ENCODE results near the gene RAB7B. TPM values are rescaled to one million over a fixed set of nuclear protein-coding genes. Genes with fewer than 3 reads are reported as not detected.

Gene RAB7B
- polyA plus RNA-seq, 1 donor from 2014 or later = not detected

DNA sequence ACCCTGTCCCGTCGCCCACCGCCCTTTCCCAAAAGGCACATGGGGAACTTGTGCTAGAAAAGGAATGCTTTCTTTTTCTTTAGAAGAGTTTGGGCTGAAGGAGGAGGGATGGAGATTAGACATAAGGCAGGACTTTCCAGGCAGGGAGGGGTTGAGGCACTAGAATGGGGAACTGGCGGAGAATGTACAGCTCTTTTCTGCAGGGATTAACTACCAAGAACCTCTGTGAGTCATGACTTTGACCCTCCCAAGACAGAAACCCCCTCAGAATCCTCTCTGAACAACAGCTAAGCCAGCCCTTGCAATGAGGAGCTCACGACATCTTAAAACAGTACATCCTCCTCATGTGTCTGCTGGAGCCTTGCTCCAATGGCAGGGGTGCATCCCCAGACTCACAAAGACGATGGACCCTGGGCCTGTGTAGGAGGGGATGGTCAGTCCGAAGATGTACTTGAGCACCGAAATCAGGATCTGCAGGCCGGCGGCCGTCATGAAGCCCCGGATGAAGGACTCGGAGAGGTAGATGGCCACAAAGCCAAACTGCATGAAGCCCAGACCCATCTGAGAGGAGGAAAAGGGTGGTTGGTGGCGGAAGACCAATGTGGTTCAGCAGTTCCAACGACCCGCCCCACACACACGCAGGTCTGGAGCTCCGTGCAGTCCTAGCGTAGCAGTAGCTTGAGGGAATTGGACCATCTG, 73.5 kb downstream of the RAB7B start:
- H3K9me3 Mint-ChIP-seq = no peaks in the 10 kb centered on the region
- H3K27me3 Mint-ChIP-seq = peaks cover 4% of the 10 kb centered on the region

DNA sequence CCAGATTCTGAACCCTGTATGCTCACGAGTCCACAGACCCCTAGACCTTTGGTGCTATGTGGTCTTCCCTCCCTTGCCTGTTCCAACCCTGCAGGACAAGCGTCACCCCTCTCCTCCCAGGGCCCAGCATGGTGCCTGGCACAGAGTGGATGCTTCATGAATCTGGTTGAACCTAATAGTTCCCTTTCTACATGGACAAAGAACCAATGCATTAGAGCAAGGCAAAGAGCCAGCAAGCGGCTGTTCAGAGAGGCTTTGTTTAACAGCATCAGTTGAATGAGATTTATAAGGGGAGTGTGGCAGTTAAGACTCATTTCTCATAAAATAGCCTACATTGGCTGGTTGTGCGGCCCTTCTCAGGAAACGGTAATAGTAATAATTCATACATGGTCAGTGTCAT, 74.9 kb downstream of the RAB7B start:
- peaks cover 3% of the 10 kb centered on the region for H3K36me3 Mint-ChIP-seq
- no peaks in the 10 kb centered on the region for H3K4me1 Mint-ChIP-seq

More for the DNA sequence above, 73.5 kb downstream of the RAB7B start:
- Mint-ChIP-seq H3K4me3 (peak overlapping the region in 1 of 4 donors; percentile 23), H3K4me1 (no peaks in the 10 kb centered on the region), H3K36me3 (peaks cover 3% of the 10 kb centered on the region), H3K27ac (no peak overlapping the region)

DNA sequence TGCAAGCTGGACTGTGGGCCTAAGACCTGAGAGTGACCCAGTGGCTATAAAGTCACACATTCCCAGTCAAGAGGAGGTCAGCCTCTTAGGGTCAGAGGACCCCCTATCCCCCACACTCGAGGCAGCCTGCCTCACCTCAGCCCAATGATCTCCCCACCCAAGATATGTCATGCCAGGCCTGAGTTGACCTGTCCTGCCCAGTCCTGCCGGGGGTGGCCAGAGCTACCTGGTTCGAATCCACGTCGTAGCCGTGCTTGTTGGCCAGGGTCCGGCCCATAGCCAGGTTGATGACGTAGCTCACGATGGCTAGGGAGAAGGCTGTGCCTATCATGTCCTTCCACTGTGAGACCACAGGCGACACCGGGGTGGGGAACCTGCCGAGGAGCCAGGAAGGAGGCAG, 75.5 kb downstream of the RAB7B start:
- no peak overlapping the region for H3K4me3 Mint-ChIP-seq
- H3K27me3 Mint-ChIP-seq = peaks cover 2% of the 10 kb centered on the region
- H3K9me3 Mint-ChIP-seq = no peaks in the 10 kb centered on the region
- peaks cover 3% of the 10 kb centered on the region for H3K36me3 Mint-ChIP-seq
- H3K4me1 Mint-ChIP-seq = no peaks in the 10 kb centered on the region
- H3K27ac Mint-ChIP-seq = no peak overlapping the region

More for the DNA sequence above, 74.9 kb downstream of the RAB7B start:
- no peak overlapping the region for H3K27ac Mint-ChIP-seq
- no peaks in the 10 kb centered on the region for H3K9me3 Mint-ChIP-seq
- no peak overlapping the region for H3K4me3 Mint-ChIP-seq
- H3K27me3 Mint-ChIP-seq = peaks cover 2% of the 10 kb centered on the region

DNA sequence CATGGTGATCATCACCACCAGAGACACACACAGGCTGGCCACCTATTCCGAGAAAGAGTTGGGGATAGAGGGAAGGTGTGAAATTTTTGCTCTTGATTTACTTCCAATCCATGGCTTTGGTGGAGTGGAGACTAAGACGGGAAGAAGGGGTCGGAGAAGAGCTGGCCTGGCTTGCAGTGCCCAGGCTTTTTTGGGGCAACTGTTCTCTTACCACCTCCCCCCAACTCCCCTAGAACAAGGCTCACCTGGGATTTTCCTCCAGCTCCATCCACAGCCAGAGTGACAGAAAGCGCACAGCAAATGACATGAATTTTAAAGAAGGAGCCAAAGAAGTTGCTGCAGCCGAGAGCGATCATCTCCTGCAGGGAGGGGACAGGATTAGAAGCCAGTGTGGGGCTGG, 75.9 kb downstream of the RAB7B start:
- H3K4me1 Mint-ChIP-seq = no peaks in the 10 kb centered on the region
- no peaks in the 10 kb centered on the region for H3K9me3 Mint-ChIP-seq
- H3K36me3 Mint-ChIP-seq = peaks cover 3% of the 10 kb centered on the region
- H3K27me3 Mint-ChIP-seq = peaks cover 2% of the 10 kb centered on the region
- peak overlapping the region in 1 of 4 donors; percentile 6 for H3K4me3 Mint-ChIP-seq
- H3K27ac Mint-ChIP-seq = no peak overlapping the region

Other genes starting within 250 kb of the RAB7B start
- 92.2 TPM for gene RAB29, start 227.9 kb downstream of the RAB7B start, polyA plus RNA-seq
- gene SLC41A1, start 190.2 kb downstream of the RAB7B start, polyA plus RNA-seq = 10.9 TPM
- 2.0 TPM for gene PM20D1, start 153.3 kb downstream of the RAB7B start, polyA plus RNA-seq
- gene SLC26A9, start 59.9 kb downstream of the RAB7B start, polyA plus RNA-seq = not detected
- not detected for gene CTSE, start 20.5 kb upstream of the RAB7B start, polyA plus RNA-seq
- 2.0 TPM for gene RHEX, start 49.8 kb upstream of the RAB7B start, polyA plus RNA-seq
- gene AVPR1B, start 114.0 kb upstream of the RAB7B start, polyA plus RNA-seq = not detected
- gene FAM72A, start 199.4 kb upstream of the RAB7B start, polyA plus RNA-seq = 0.51 TPM
- gene SRGAP2, start 200.1 kb upstream of the RAB7B start, polyA plus RNA-seq = 22.8 TPM

Measured in IgD-negative memory B cell (primary cell).